ENCODE measurements around the gene CDK6. TPM values are rescaled to one million over a fixed set of nuclear protein-coding genes. Genes with fewer than 3 reads are reported as not detected.

CDK6 gene
- total and polyA plus RNA-seq, 4 donors, result 3.3 to 35.0 (median 12.0) TPM

DNA sequence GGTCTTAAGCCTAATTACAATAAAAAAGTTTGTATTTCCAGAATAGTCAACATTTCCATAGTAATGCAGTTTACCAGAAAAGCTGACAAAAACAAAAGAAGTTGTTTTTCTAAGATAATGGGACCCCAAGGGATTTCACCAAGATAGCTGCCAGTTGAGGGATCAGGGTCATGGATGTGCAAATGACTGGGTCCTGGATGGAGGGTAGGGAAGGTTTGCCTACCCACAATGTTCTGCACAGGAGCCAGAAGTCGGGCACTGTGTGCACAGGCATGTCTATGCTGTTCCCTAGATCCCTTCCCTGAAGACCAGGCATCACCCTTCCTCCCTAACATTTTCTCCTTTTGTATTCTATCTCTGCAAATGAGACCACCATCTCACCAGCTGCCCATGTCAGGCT lies 152.1 kb downstream of the CDK6 start:
- Histone ChIP-seq H3K27me3 (ENCODE audit: control insufficient read depth in 4 of 4, insufficient read depth in 4 of 4, low read length in 3 of 4) (no peaks in the 10 kb centered on the region), H3K9me3 (ENCODE audit: control insufficient read depth in 4 of 4, low read length in 3 of 4) (no peaks in the 10 kb centered on the region), H3K27ac (ENCODE audit: low read depth in 1 of 2, low read length in 2 of 2) (no peak overlapping the region), H3K36me3 (ENCODE audit: control insufficient read depth in 4 of 4, insufficient read depth in 3 of 4, low read depth in 1 of 4, low read length in 3 of 4) (no peaks in the 10 kb centered on the region), H3K9ac (ENCODE audit: low read depth in 1 of 2, low read length in 2 of 2) (no peak overlapping the region), H3K4me1 (ENCODE audit: control insufficient read depth in 4 of 4, insufficient read depth in 4 of 4, low read length in 3 of 4) (peaks cover 3 to 10% (median 4%) of the 10 kb centered on the region in 4 donors), H3K4me3 (ENCODE audit: low read depth in 1 of 3, low read length in 3 of 3) (no peak overlapping the region)
- 94% methylated on average over 1 of the region's 1 CpG for WGBS
- TF ChIP-seq RAD21 (IDR thresholded peaks at IDR 0.05), result no peak
- no peak for TF ChIP-seq JUND (IDR thresholded peaks at IDR 0.05)
- TF ChIP-seq FOXA2 (IDR thresholded peaks at IDR 0.05), result no peak
- no peak for TF ChIP-seq HNF4A (conservative IDR thresholded peaks at IDR 0.05)
- TF ChIP-seq, protein P1, sequence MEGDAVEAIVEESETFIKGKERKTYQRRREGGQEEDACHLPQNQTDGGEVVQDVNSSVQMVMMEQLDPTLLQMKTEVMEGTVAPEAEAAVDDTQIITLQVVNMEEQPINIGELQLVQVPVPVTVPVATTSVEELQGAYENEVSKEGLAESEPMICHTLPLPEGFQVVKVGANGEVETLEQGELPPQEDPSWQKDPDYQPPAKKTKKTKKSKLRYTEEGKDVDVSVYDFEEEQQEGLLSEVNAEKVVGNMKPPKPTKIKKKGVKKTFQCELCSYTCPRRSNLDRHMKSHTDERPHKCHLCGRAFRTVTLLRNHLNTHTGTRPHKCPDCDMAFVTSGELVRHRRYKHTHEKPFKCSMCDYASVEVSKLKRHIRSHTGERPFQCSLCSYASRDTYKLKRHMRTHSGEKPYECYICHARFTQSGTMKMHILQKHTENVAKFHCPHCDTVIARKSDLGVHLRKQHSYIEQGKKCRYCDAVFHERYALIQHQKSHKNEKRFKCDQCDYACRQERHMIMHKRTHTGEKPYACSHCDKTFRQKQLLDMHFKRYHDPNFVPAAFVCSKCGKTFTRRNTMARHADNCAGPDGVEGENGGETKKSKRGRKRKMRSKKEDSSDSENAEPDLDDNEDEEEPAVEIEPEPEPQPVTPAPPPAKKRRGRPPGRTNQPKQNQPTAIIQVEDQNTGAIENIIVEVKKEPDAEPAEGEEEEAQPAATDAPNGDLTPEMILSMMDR (IDR thresholded peaks at IDR 0.05; ENCODE audit: low read depth, low read length, missing input control), result no peak
- TF ChIP-seq GABPA (IDR thresholded peaks at IDR 0.05 in 1 of 2, conservative IDR thresholded peaks at IDR 0.05 in 1 of 2), result no peak
- DNase-seq (ENCODE audit: low spot score), result no peak

- TF ChIP-seq FOXA1 (IDR thresholded peaks at IDR 0.05), result no peak
- no peak for TF ChIP-seq GABPA (IDR thresholded peaks at IDR 0.05 in 1 of 2, conservative IDR thresholded peaks at IDR 0.05 in 1 of 2)
- TF ChIP-seq JUND (IDR thresholded peaks at IDR 0.05), result no peak
- TF ChIP-seq, protein P2, sequence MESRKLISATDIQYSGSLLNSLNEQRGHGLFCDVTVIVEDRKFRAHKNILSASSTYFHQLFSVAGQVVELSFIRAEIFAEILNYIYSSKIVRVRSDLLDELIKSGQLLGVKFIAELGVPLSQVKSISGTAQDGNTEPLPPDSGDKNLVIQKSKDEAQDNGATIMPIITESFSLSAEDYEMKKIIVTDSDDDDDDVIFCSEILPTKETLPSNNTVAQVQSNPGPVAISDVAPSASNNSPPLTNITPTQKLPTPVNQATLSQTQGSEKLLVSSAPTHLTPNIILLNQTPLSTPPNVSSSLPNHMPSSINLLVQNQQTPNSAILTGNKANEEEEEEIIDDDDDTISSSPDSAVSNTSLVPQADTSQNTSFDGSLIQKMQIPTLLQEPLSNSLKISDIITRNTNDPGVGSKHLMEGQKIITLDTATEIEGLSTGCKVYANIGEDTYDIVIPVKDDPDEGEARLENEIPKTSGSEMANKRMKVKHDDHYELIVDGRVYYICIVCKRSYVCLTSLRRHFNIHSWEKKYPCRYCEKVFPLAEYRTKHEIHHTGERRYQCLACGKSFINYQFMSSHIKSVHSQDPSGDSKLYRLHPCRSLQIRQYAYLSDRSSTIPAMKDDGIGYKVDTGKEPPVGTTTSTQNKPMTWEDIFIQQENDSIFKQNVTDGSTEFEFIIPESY (IDR thresholded peaks at IDR 0.05), result no peak
- no peak for TF ChIP-seq RXRA (IDR thresholded peaks at IDR 0.05)
- TF ChIP-seq, protein P1 (IDR thresholded peaks at IDR 0.05; ENCODE audit: low read depth, low read length, missing input control), result no peak
- no peak for TF ChIP-seq RAD21 (IDR thresholded peaks at IDR 0.05)
- TF ChIP-seq YY1 (IDR thresholded peaks at IDR 0.05), result no peak
- no peak overlapping the region for H3K27ac ChIP-seq (ENCODE audit: low read depth in 1 of 2, low read length in 2 of 2)
- WGBS, result 51% methylated on average over 3 of the region's 3 CpGs
- H3K9me3 ChIP-seq (ENCODE audit: control insufficient read depth in 4 of 4, low read length in 3 of 4), result no peaks in the 10 kb centered on the region
- H3K9ac ChIP-seq (ENCODE audit: low read depth in 1 of 2, low read length in 2 of 2), result no peak overlapping the region
- no peak for DNase-seq (ENCODE audit: low spot score)
- H3K4me1 ChIP-seq (ENCODE audit: control insufficient read depth in 4 of 4, insufficient read depth in 4 of 4, low read length in 3 of 4), result peaks cover 3 to 10% (median 4%) of the 10 kb centered on the region in 4 donors
- H3K27me3 ChIP-seq (ENCODE audit: control insufficient read depth in 4 of 4, insufficient read depth in 4 of 4, low read length in 3 of 4), result no peaks in the 10 kb centered on the region
- no peak overlapping the region for H3K4me3 ChIP-seq (ENCODE audit: low read depth in 1 of 3, low read length in 3 of 3)
- no peaks in the 10 kb centered on the region for H3K36me3 ChIP-seq (ENCODE audit: control insufficient read depth in 4 of 4, insufficient read depth in 3 of 4, low read depth in 1 of 4, low read length in 3 of 4)
These were observed 153.4 kb downstream of the CDK6 start for GRCh38 chr7:92682903-92683539.

DNA sequence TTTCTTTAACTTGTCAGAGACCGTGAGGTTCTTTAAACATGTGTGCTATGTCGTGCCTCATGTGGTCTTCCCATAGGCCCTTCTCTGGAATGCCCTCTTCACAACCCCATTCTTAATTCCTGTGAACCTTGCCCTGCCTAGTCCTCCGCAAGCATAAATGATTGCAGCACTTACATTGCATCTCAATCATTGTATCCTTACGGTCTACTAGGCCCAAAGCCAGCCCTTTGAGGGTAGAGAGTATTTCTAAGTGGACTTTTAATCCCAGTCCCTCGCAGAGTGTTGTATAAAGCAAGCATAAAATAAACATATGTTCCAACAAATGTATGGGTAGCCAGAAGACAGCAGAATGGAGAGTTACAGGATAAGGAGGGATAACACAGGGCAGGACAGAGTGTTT lies 154.0 kb downstream of the CDK6 start:
- H3K36me3 ChIP-seq (ENCODE audit: control insufficient read depth in 4 of 4, insufficient read depth in 3 of 4, low read depth in 1 of 4, low read length in 3 of 4), result no peaks in the 10 kb centered on the region
- WGBS, result 75% methylated on average over 5 of the region's 5 CpGs
- no peaks in the 10 kb centered on the region for H3K27me3 ChIP-seq (ENCODE audit: control insufficient read depth in 4 of 4, insufficient read depth in 4 of 4, low read length in 3 of 4)
- H3K4me3 ChIP-seq (ENCODE audit: low read depth in 1 of 3, low read length in 3 of 3), result no peak overlapping the region
- no peaks in the 10 kb centered on the region for H3K9me3 ChIP-seq (ENCODE audit: control insufficient read depth in 4 of 4, low read length in 3 of 4)
- H3K27ac ChIP-seq (ENCODE audit: low read depth in 1 of 2, low read length in 2 of 2), result no peak overlapping the region
- DNase-seq (ENCODE audit: low spot score), result no peak
- no peak overlapping the region for H3K9ac ChIP-seq (ENCODE audit: low read depth in 1 of 2, low read length in 2 of 2)
- H3K4me1 ChIP-seq (ENCODE audit: control insufficient read depth in 4 of 4, insufficient read depth in 4 of 4, low read length in 3 of 4), result peaks cover 3 to 10% (median 4%) of the 10 kb centered on the region in 4 donors
- no peak for TF ChIP-seq MAX (IDR thresholded peaks at IDR 0.05)
- TF ChIP-seq, protein P3, sequence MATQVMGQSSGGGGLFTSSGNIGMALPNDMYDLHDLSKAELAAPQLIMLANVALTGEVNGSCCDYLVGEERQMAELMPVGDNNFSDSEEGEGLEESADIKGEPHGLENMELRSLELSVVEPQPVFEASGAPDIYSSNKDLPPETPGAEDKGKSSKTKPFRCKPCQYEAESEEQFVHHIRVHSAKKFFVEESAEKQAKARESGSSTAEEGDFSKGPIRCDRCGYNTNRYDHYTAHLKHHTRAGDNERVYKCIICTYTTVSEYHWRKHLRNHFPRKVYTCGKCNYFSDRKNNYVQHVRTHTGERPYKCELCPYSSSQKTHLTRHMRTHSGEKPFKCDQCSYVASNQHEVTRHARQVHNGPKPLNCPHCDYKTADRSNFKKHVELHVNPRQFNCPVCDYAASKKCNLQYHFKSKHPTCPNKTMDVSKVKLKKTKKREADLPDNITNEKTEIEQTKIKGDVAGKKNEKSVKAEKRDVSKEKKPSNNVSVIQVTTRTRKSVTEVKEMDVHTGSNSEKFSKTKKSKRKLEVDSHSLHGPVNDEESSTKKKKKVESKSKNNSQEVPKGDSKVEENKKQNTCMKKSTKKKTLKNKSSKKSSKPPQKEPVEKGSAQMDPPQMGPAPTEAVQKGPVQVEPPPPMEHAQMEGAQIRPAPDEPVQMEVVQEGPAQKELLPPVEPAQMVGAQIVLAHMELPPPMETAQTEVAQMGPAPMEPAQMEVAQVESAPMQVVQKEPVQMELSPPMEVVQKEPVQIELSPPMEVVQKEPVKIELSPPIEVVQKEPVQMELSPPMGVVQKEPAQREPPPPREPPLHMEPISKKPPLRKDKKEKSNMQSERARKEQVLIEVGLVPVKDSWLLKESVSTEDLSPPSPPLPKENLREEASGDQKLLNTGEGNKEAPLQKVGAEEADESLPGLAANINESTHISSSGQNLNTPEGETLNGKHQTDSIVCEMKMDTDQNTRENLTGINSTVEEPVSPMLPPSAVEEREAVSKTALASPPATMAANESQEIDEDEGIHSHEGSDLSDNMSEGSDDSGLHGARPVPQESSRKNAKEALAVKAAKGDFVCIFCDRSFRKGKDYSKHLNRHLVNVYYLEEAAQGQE (IDR thresholded peaks at IDR 0.05), result no peak
- no peak for TF ChIP-seq YY1 (IDR thresholded peaks at IDR 0.05)
- no peak for TF ChIP-seq NR2F2 (IDR thresholded peaks at IDR 0.05)
- TF ChIP-seq, protein P1 (IDR thresholded peaks at IDR 0.05; ENCODE audit: low read depth, low read length, missing input control), result no peak
- TF ChIP-seq HNF4G (IDR thresholded peaks at IDR 0.05), result no peak
- no peak for TF ChIP-seq RAD21 (IDR thresholded peaks at IDR 0.05)

All from liver (tissue), 9 donors.